Neural cell (in vitro differentiated cells): ENCODE measurements around the gene TIAM2. TPM values are rescaled to one million over a fixed set of nuclear protein-coding genes. Genes with fewer than 3 reads are reported as not detected.

Experiments used
- H2AFZ ChIP-seq: fragments of 200-600, 300-800 bp; sonication (generic), shearing (Covaris generic); 2 replicates; pipeline ENCODE4 v1.6.0; 2014; ENCODE audit warnings: low read depth, mild to moderate bottlenecking, antibody characterized with exemption, low read length, moderate library complexity
- H3F3A ChIP-seq: fragments of 200-600 bp; shearing (Covaris generic); 2 replicates; pipeline ENCODE4 v1.6.1; 2016; ENCODE audit warnings: mild to moderate bottlenecking, moderate library complexity, mixed read lengths, antibody characterized with exemption, low read length; ENCODE audit not compliant: insufficient read depth, poor library complexity, severe bottlenecking
- H3K27ac ChIP-seq: fragments of 200-600, 300-800 bp; sonication (generic), shearing (Covaris generic); 2 replicates; pipeline ENCODE4 v1.5.1; 2014; ENCODE audit warnings: mild to moderate bottlenecking, low read length, moderate library complexity
- H3K27me3 ChIP-seq: fragments of 300-800, 200-600 bp; sonication (generic), shearing (Covaris generic); 2 replicates; pipeline ENCODE4 v1.6.0; 2014; ENCODE audit warnings: mild to moderate bottlenecking, low read depth, low read length, moderate library complexity; ENCODE audit not compliant: insufficient read depth
- H3K36me3 ChIP-seq: fragments of 300-800, 200-600 bp; sonication (generic), shearing (Covaris generic); 2 replicates; pipeline ENCODE4 v1.5.1; 2014; ENCODE audit warnings: mild to moderate bottlenecking, antibody characterized with exemption, low read length, moderate library complexity; ENCODE audit not compliant: insufficient read depth
- H3K4me2 ChIP-seq: fragments of 300-800, 200-600 bp; sonication (generic), shearing (Covaris generic); 2 replicates; pipeline ENCODE4 v1.6.0; 2014; ENCODE audit warnings: mild to moderate bottlenecking, low read length
- H3K4me3 ChIP-seq: fragments of 300-800, 200-600 bp; sonication (generic), shearing (Covaris generic); 2 replicates; pipeline ENCODE4 v1.5.1; 2014; ENCODE audit warnings: mild to moderate bottlenecking, low read length, moderate library complexity
- H3K79me2 ChIP-seq: fragments of 200-600 bp; shearing (Covaris generic); replicated peaks from 2 replicates; pipeline ENCODE4 v1.6.0; 2014; ENCODE audit warnings: mild to moderate bottlenecking, low read length, moderate library complexity; ENCODE audit not compliant: insufficient read depth
- H3K9ac ChIP-seq: fragments of 300-800, 200-600 bp; sonication (generic), shearing (Covaris generic); 2 replicates; pipeline ENCODE4 v1.6.1; 2016; ENCODE audit warnings: mild to moderate bottlenecking, low read length, mixed read lengths
- H3K9me2 ChIP-seq: fragments of 200-600 bp; shearing (Covaris generic); 2 replicates; pipeline ENCODE4 v1.6.1; 2016; ENCODE audit warnings: mild to moderate bottlenecking, low read length, mixed read lengths; ENCODE audit not compliant: insufficient read depth
- H3K9me3 ChIP-seq: fragments of 200-600, 300-800 bp; sonication (generic), shearing (Covaris generic); 2 replicates; pipeline ENCODE4 v1.6.1; 2016; ENCODE audit warnings: mild to moderate bottlenecking, mixed run types, low read length, moderate library complexity, mixed read lengths
- H4K20me1 ChIP-seq: fragments of 200-600 bp; shearing (Covaris generic); 2 replicates; pipeline ENCODE4 v1.6.1; 2016; ENCODE audit warnings: mild to moderate bottlenecking, mixed run types; ENCODE audit not compliant: insufficient read depth
- CTCF ChIP-seq: fragments of 450-650 bp; IDR thresholded peaks from 2 replicates; pipeline ENCODE4 v1.5.1; 2014; ENCODE audit warnings: antibody characterized with exemption, mild to moderate bottlenecking, moderate library complexity; ENCODE audit not compliant: poor library complexity, severe bottlenecking
- EP300 ChIP-seq: fragments of 450-650 bp; conservative IDR thresholded peaks from 2 replicates; pipeline ENCODE4 v1.6.1; 2014; ENCODE audit warnings: antibody characterized with exemption, mild to moderate bottlenecking, moderate library complexity; ENCODE audit not compliant: poor library complexity, severe bottlenecking
- EZH2 ChIP-seq: fragments of 200-600, 300-800 bp; shearing (Covaris generic), sonication (generic); IDR thresholded peaks from 2 replicates; pipeline ENCODE4 v1.6.1; 2014; ENCODE audit warnings: antibody characterized with exemption, low read length, borderline replicate concordance, mild to moderate bottlenecking; ENCODE audit not compliant: insufficient read depth, poor library complexity, severe bottlenecking
- MXI1 ChIP-seq: fragments of 450-650 bp; conservative IDR thresholded peaks from 2 replicates; pipeline ENCODE4 v1.6.1; 2014; ENCODE audit warnings: antibody characterized with exemption, mild to moderate bottlenecking; ENCODE audit not compliant: poor library complexity, severe bottlenecking
- POLR2AphosphoS5 ChIP-seq: IDR thresholded peaks from 2 replicates; pipeline ENCODE4 v1.6.1; 2012
- RAD21 ChIP-seq: fragments of 450-650 bp; conservative IDR thresholded peaks from 2 replicates; pipeline ENCODE4 v1.6.1; 2014; ENCODE audit warnings: antibody characterized with exemption, mild to moderate bottlenecking, moderate library complexity
- REST ChIP-seq: IDR thresholded peaks from 2 replicates; pipeline ENCODE4 v1.6.1; 2012; ENCODE audit warnings: borderline replicate concordance
- SMC3 ChIP-seq: fragments of 450-650 bp; conservative IDR thresholded peaks from 2 replicates; pipeline ENCODE4 v1.6.1; 2014; ENCODE audit warnings: antibody characterized with exemption, mild to moderate bottlenecking, moderate library complexity; ENCODE audit not compliant: poor library complexity
- TAF1 ChIP-seq: IDR thresholded peaks from 2 replicates; pipeline ENCODE4 v1.6.1; 2012; ENCODE audit warnings: low read depth
- polyA plus RNA-seq: library from polyadenylated mRNA; depleted of rRNA; stranded (reverse); fragments of >200 nt; gene quantifications from 2 replicates; pipeline ENCODE4 v1.2.3, GENCODE V29; 2014

TIAM2 gene
- polyA plus RNA-seq, 1 donor from 2014 or later = 73.3 TPM

- no peak overlapping the region for H3K4me3 ChIP-seq
These were observed 69.2 kb downstream of the TIAM2 start for GRCh38 chr6:155064303-155064702.

DNA sequence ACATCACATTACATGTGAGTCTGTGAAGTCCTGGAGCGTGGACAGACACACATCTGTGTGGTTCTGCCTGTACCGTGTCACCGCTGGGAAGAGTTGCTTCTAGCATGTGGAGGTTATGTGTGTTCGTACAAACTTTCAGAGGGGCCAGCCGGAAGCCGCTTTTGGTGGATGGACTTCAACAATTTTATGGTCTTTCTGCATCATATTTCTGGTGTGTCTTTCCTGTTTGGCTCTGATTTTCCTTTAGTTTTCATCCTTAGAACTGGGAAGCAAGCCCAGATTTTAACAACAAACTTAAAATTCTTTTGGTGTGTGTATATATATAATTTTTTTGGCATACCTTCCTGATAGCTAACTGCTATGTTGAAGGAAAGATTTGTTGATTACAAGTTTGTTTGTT, 71.2 kb downstream of the TIAM2 start:
- no peak overlapping the region for H2AFZ ChIP-seq
- H3K4me3 ChIP-seq = no peak overlapping the region
- no peak overlapping the region for H3K9ac ChIP-seq
- no peaks in the 10 kb centered on the region for H3F3A ChIP-seq
- H3K4me2 ChIP-seq = no peak overlapping the region
- H3K79me2 ChIP-seq = no peaks in the 10 kb centered on the region
- H3K27ac ChIP-seq = no peak overlapping the region
- no peaks in the 10 kb centered on the region for H3K9me3 ChIP-seq
- no peaks in the 10 kb centered on the region for H3K36me3 ChIP-seq
- no peaks in the 10 kb centered on the region for H3K27me3 ChIP-seq
- H3K9me2 ChIP-seq = no peaks in the 10 kb centered on the region
- H4K20me1 ChIP-seq = no peaks in the 10 kb centered on the region
- no peak for TF ChIP-seq CTCF
- TF ChIP-seq MXI1 = no peak
- no peak for TF ChIP-seq RAD21
- TF ChIP-seq REST = no peak
- TF ChIP-seq EZH2 = no peak
- TF ChIP-seq POLR2AphosphoS5 = no peak
- TF ChIP-seq EP300 = no peak
- no peak for TF ChIP-seq SMC3
- no peak for TF ChIP-seq TAF1

More at GRCh38 chr6:155064303-155064702, 69.2 kb downstream of the TIAM2 start:
- no peaks in the 10 kb centered on the region for H3K9me2 ChIP-seq
- H3K4me2 ChIP-seq = no peak overlapping the region
- no peaks in the 10 kb centered on the region for H3K9me3 ChIP-seq
- no peak for TF ChIP-seq SMC3
- no peak for TF ChIP-seq CTCF
- TF ChIP-seq RAD21 = no peak
- no peak overlapping the region for H3K9ac ChIP-seq
- H3K36me3 ChIP-seq = no peaks in the 10 kb centered on the region
- no peaks in the 10 kb centered on the region for H4K20me1 ChIP-seq
- no peaks in the 10 kb centered on the region for H3K79me2 ChIP-seq
- H3K27me3 ChIP-seq = no peaks in the 10 kb centered on the region
- no peaks in the 10 kb centered on the region for H3F3A ChIP-seq
- no peak overlapping the region for H3K27ac ChIP-seq
- no peak overlapping the region for H2AFZ ChIP-seq
